ENCODE measurements around the gene ZNF281.
A peak's percentile ranks its signal among the peaks of the same experiment; 100 is the strongest.

The ZNF281 gene

DNA sequence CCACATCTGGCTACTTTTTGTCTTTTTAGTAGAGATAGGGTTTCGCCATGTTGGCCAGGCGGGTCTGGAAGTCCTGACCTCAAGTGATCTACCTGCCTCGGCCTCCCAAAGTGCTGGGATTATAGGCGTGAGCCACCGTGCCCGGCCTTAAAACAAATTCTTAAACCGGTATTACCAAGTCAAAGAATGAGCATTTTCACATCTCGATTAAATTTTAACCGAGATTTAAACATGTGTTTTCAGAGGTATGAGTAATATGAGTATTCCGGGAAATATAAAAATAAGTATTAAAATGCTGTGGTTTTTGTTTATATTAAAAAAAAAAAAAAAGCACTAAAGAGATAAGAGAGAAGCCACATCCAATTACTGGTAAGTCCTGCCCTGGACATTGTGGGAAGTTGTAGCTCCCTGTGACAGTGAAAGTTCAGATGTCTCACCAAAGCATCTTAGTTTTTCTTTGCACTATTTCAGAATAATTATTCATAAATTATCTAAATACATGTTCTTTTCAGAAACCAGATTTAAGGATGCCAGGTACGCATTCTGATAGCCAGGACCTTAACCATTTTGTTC is 24.9 kb downstream of the ZNF281 start:
- H3K4me1 ChIP-seq (ENCODE audit: insufficient read depth, poor library complexity, severe bottlenecking): peaks cover 43% of the 10 kb centered on the region
- ATAC-seq (ENCODE audit: low read depth) (no peak), DNase-seq (ENCODE audit: low spot score) (no peak)
- no peaks in the 10 kb centered on the region for H3K9me3 ChIP-seq (ENCODE audit: severe bottlenecking)
- no peaks in the 10 kb centered on the region for H3K36me3 ChIP-seq (ENCODE audit: low read depth)
- H3K27me3 ChIP-seq (ENCODE audit: insufficient read depth, poor library complexity, severe bottlenecking): no peaks in the 10 kb centered on the region
- no peak overlapping the region for H3K27ac ChIP-seq (ENCODE audit: poor library complexity, severe bottlenecking)
- TF ChIP-seq, protein P1, sequence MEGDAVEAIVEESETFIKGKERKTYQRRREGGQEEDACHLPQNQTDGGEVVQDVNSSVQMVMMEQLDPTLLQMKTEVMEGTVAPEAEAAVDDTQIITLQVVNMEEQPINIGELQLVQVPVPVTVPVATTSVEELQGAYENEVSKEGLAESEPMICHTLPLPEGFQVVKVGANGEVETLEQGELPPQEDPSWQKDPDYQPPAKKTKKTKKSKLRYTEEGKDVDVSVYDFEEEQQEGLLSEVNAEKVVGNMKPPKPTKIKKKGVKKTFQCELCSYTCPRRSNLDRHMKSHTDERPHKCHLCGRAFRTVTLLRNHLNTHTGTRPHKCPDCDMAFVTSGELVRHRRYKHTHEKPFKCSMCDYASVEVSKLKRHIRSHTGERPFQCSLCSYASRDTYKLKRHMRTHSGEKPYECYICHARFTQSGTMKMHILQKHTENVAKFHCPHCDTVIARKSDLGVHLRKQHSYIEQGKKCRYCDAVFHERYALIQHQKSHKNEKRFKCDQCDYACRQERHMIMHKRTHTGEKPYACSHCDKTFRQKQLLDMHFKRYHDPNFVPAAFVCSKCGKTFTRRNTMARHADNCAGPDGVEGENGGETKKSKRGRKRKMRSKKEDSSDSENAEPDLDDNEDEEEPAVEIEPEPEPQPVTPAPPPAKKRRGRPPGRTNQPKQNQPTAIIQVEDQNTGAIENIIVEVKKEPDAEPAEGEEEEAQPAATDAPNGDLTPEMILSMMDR (IDR thresholded peaks at IDR 0.05; ENCODE audit: poor library complexity, severe bottlenecking): no peak
- no peak overlapping the region for H3K4me3 ChIP-seq (ENCODE audit: severe bottlenecking)

DNA sequence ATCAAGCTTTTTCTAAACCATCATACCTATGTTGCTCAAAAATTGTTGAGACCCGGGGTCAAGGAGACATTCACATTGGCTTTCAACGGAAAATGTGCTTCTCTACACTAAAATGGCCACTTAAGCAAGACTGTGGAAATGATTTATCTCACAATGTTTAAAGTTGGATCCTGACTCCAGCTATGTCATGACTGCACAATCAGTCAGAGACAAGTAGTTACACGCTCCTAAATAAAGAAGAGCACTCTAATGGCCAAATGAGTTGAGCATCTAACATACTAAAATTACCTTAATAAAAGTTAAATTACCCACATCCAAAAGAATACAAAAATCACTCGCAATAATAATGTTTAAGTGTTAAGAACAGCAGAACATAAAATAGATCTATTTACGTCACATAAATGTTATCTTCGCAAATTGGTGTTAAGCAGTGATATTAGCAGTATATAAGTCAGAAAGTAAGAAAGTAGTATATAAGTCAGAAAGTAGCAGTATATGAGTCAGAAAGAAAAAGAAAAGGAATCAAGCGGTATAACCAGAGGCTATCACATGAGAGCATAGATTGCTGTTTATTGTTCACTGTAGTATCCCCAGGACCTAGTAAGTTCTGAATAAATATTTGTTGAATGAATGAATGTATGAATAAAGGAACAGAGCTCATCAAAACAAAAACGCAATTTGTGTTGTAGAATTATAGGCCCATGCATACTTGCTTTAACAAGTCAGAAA is 28.4 kb downstream of the ZNF281 start:
- Histone ChIP-seq H3K9me3 (ENCODE audit: severe bottlenecking) (no peaks in the 10 kb centered on the region), H3K27me3 (ENCODE audit: insufficient read depth, poor library complexity, severe bottlenecking) (no peaks in the 10 kb centered on the region), H3K4me1 (ENCODE audit: insufficient read depth, poor library complexity, severe bottlenecking) (peaks cover 53% of the 10 kb centered on the region), H3K4me3 (ENCODE audit: severe bottlenecking) (no peak overlapping the region), H3K27ac (ENCODE audit: poor library complexity, severe bottlenecking) (peak overlapping the region; percentile 97), H3K36me3 (ENCODE audit: low read depth) (no peaks in the 10 kb centered on the region)
- TF ChIP-seq, protein P1 (IDR thresholded peaks at IDR 0.05; ENCODE audit: poor library complexity, severe bottlenecking): no peak
- ATAC-seq (ENCODE audit: low read depth): peak; percentile 68
- DNase-seq (ENCODE audit: low spot score): no peak

DNA sequence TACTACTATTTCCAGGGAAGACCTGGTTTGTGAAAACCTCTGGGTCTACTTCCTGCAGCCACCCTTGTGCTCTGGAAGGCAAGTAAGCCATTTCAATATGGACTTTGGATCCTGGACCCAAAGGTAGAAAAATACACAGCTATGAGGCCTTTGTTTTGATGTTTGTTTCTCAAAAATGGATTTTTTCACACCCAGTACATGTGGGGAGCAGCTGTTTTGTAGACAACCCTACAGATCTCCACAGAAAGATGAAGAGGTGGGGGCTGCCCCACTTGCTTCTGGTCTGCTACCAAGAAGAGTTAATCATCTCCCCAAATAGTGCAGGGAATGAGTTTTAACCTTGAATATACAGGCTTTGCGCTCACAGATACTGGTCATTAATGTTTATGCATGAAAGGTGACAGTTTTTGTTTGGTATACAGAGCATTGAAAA is 29.2 kb downstream of the ZNF281 start:
- Histone ChIP-seq H3K4me1 (ENCODE audit: insufficient read depth, poor library complexity, severe bottlenecking) (peaks cover 53% of the 10 kb centered on the region), H3K4me3 (ENCODE audit: severe bottlenecking) (no peak overlapping the region), H3K36me3 (ENCODE audit: low read depth) (no peaks in the 10 kb centered on the region), H3K9me3 (ENCODE audit: severe bottlenecking) (no peaks in the 10 kb centered on the region), H3K27me3 (ENCODE audit: insufficient read depth, poor library complexity, severe bottlenecking) (no peaks in the 10 kb centered on the region), H3K27ac (ENCODE audit: poor library complexity, severe bottlenecking) (peak overlapping the region; percentile 97)
- TF ChIP-seq, protein P1 (IDR thresholded peaks at IDR 0.05; ENCODE audit: poor library complexity, severe bottlenecking): no peak
- no peak for DNase-seq (ENCODE audit: low spot score)
- no peak for ATAC-seq (ENCODE audit: low read depth)

DNA sequence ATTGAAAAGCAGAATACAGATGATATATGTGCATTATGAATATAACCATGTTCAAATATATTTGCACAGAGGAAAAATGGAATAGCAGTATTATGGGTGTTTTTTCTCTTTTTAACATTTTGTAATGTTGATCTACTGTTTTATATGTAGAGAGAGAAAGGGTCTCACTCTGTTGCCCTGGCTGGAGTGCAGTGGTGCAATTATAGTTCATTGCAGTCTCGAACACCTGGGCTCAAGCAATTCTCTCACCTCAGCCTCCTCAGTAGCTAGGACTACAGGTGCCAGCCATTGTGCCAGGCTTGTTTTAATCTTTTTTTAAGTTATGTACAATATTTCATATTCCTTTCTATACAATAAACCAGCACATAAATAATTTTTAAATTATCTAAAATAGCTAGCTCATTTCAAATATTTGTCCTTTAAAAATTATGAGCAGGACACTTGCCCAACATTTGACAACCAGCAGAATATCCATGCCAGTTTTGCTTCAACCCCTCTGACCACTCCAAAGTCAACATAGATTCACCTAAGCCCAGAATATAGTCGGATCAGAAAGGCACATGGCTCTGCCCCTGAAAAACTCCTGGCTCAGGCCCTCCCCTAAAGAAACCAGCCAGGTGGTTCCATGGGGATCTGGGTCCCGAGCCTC is 29.8 kb downstream of the ZNF281 start:
- H3K9me3 ChIP-seq (ENCODE audit: severe bottlenecking): no peaks in the 10 kb centered on the region
- no peak for DNase-seq (ENCODE audit: low spot score)
- peaks cover 53% of the 10 kb centered on the region for H3K4me1 ChIP-seq (ENCODE audit: insufficient read depth, poor library complexity, severe bottlenecking)
- no peak overlapping the region for H3K4me3 ChIP-seq (ENCODE audit: severe bottlenecking)
- no peaks in the 10 kb centered on the region for H3K27me3 ChIP-seq (ENCODE audit: insufficient read depth, poor library complexity, severe bottlenecking)
- H3K27ac ChIP-seq (ENCODE audit: poor library complexity, severe bottlenecking): peak overlapping the region; percentile 97
- no peak for ATAC-seq (ENCODE audit: low read depth)
- TF ChIP-seq, protein P1 (IDR thresholded peaks at IDR 0.05; ENCODE audit: poor library complexity, severe bottlenecking): no peak
- H3K36me3 ChIP-seq (ENCODE audit: low read depth): no peaks in the 10 kb centered on the region
